Stimulated activated CD4-positive, alpha-beta T cell treated with anti-CD3 and anti-CD28 coated beads, TNF-alpha, amount 100 ng/mL, for 24 hours (primary cell): ENCODE data around the gene BRSK2.
"Not testable (repeated sequence)": the region's sequence is repeated elsewhere in the genome, so short reads cannot be mapped to it uniquely, and the experiment has no call there.

ENCODE experiments used
- DNase-seq, 3 experiments: peaks; one replicate each; pipeline ENCODE4 v3.0.0-alpha.2; 2020; ENCODE audit warnings: low read depth in 3 of 3

The BRSK2 gene

DNA sequence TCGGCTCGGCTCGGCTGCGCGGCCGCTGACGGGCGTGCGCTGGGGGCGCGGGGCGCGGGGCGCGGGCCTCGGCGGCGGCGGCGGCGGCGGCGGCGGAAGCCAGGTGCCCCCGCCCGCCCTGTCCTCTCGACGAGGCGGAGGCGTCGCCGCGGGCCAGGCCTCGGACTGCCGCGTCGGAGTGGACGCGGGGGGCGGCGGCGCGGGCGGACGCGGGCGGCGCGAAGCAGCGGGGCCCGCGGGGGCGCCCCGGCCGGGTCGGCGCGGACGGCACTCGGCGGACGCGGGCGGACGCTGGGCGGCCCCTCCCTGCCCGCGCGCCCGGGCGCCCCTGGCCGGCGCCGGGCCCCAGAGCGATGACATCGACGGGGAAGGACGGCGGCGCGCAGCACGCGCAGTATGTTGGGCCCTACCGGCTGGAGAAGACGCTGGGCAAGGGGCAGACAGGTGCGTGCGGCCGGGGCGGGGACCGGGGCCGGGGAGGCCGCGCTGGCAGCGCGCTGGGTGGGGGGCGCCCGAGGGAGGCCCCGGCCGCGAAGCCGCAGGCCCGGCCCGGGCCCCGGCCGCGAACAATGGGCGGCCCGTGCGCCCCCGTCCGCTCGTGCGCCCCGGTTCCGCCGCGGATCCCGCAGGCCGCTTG lies at the start of gene BRSK2:
Gene BRSK2 (plus strand): TSS at position 3 of the 637 bp plus-strand sequence. CDS start 351 bp downstream, at position 354.
- DNase-seq = no peak

DNA sequence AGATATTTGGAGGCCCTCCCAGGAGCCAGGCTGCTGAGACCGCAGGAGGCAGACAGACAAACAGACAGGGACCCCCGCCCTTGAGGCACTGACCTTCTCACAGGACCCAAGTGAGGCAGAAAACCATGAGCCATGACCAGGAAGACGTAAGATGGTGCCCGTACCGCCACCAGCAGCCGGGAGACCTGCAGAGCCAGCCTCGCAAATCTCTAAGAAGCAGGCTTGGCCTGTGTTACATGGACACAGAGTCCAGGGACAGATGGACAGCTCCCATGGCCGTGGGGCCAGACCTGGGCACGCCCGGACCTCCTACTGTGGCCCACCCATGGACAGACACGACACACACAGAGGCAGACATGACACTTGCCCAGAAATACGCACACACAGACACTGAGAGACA lies 49.6 kb upstream of the BRSK2 start:
- DNase-seq = no peak

DNA sequence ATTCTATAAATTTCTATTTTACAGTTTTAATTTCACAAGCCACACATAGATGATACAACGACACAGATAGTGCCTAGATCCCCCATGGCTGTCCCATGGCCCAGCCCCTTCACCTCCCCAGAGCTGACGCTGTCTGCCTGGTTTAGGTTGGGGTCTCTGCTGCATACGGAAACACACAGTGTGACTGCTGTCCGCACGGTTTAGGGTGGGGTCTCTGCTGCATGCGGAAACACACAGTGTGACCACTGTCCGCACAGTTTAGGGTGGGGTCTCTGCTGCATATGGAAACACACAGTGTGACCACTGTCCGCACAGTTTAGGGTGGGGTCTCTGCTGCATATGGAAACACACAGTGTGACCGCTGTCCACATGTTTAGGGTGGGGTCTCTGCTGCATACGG lies 48.5 kb upstream of the BRSK2 start:
- not testable (repeated sequence) for DNase-seq

DNA sequence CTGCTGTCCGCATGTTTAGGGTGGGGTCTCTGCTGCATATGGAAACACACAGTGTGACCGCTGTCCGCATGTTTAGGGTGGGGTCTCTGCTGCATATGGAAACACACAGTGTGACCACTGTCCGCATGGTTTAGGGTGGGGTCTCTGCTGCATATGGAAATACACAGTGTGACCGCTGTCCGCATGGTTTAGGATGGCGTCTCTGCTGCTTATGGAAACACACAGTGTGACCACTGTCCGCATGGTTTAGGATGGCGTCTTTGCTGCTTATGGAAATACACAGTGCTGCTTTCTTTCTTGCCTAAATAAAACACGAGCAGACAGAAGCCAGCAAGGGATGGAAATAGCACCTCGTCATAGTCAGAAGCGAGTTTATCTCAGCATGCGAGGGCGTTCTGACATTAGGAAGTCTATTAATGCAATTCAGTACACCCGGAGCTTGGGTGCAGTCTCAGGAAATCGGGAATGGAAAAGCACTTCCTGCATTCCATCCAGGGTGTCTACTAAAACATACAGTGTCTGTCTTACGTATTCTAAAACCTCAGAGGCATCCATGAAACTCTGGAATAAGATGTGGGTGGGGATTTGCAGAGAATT lies 47.7 kb upstream of the BRSK2 start:
- DNase-seq = no peak

DNA sequence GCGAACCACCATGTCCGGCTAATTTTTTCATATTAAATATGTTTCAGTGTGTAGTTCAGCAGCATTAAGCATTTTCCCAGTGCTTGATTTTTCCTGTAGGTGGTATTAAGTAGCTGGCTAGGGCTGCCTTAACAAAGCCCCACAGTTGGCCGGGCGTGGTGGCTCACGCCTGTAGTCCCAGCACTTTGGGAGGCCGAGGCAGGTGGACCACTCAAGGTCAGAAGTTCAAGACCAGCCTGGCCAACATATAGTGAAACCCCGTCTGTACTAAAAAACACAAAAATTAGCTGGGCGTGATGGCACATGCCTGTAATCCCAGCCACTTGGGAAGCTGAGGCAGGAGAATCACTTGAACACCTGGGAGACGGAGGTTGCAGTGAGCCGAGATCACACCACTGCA lies 46.8 kb upstream of the BRSK2 start:
- DNase-seq = no peak

DNA sequence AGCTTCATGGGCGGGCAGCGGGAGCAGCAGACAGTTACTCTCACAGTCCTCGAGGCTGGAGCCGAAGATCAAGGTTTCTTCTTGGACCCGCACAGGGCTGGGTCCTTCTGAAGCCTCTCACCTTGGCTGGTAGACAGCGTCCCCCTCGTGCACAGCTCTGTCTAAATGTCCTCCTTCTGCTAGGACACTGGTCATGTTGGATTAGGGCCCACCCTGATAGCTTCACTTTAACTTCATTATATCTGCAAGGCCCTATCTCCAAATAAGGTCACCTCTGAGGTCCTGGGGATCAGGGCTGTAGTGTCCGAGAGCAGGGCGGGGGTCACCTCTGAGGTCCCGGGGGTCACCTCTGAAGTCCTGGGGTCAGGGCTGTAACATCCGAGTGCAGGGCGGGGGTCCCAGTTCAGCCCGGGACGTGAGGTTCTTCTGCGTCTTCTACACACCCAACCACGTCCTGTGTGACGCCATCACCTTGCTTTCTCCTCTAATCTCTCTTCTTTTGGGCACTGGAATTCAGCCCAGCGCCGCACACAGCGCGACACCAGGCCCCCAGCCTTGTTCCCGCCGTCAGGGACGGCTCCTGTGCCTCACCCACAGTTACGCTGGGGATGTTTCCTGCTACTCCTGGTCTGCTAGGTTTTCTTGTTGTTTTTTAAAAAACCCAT lies 46.2 kb upstream of the BRSK2 start:
- DNase-seq = no peak

DNA sequence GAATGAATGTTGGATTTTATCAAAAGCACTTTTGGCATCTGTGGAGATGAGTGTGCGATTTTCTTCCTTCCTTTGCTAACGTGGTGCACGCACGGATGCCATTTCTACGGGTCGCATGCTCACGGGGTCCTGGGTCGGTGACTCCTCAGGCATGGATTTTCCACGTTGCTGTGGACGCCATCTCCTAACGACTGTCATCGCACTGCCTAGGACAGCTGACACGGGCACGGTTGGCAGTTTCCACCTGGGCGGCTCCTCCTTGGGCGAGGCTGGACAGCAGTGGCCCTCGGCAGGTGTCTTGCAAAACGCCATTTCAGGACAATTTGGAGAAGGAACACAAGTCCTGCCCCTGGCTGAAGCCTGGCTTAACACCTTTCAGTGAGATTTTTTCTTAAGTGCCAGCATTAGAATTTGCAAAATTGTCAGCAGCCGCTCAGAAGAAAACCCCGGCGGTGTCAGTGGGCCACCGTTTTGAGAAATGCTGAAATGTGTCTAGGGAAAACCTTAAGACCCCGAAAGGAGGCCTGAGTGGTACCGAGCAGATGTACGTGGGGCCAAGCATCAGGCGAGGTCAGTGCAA lies 45.6 kb upstream of the BRSK2 start:
- DNase-seq = no peak

DNA sequence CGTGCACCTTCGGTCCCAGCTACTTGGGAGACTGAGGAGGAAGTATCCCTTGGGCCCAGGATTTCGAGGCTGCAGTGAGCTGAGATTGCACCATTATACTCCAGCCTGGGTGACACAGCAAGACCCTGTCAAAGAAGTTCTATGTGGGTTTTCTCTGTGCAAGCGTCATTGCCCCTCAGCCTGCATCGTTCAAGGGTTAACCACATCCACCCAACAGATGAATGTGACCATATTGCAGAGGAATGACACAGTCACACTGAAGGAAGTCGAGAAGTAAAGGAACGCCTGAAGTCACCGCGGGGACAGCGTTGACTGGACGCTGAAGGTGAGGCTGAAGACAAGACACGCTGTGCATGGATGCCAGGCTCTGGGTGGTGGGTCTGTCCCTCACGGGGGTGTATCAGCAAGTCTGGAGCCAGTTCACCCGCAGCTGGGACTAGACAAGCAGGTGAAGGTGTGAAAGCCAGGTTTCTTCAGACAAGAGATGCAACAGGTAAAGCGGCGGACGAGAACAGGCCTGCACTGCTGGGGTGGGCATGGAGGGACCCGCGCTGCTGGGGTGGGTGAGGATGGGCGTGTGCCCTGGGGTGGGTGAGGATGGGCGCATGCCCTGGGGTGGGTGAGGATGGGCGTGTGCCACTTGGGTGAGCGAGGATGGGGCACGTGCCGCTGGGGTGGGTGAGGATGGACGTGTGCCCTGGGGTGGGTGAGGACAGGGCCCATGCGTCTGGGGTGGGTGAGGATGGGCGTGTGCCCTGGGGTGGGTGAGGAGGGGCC lies 43.8 kb upstream of the BRSK2 start:
- no peak for DNase-seq

DNA sequence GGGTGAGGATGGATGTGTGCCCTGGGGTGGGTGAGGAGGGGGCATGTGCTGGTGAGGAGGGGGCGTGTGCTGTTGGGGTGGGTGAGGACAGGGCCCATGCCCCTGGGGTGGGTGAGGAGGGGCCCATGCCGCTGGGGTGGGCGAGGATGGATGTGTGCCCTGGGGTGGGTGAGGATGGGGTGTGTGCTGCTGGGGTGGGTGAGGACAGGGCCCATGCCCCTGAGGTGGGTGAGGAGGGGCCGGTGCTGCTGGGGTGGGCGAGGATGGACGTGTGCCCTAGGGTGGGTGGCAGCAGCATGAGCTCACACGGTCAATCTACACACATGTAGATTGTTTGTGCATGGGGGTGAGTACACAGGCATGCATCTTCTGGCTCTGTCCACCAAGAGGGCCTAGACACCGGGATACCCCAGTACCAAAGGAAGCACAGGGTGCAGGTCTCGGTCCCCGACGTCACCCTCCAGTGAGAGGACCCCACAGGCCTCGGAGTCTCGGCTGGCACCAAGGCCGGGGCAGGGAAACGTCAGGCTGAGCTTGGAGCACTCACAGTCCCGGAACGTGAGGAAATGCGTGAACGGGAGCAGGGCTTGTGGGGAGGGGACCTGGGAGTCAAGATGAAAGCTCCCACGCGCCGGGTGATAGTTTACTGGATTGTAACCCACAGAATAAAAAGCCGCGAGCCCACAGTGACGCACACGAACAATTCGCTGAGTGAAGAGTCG lies 42.9 kb upstream of the BRSK2 start:
- no peak for DNase-seq

DNA sequence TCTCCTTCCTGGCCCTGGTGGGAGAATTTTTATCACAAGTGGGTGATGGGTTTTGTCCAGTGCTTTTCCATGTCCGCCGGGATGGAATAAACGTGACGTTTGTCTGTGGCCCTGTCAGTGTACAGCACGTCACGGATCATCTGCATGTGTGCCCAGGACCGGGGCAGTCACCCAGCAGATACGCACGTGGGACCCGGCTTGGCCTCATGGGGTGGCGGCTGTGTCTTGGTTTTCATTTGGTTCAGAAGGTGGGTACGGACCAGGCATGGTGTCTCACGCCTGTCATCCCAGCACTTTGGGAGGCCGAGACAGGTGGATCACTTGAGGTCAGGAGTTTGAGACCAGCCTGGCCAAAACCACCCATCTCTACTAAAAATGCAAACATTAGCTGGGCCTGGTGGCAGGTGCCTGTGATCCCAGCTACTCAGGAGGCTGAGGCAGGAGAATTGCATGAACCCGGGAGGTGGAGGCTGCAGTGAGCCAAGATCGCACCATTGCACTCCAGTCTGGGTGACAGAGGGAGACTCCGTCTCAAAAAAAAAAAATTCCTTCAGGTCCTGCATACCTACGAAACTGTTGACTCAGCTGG lies 42.2 kb upstream of the BRSK2 start:
- not testable (repeated sequence) for DNase-seq

DNA sequence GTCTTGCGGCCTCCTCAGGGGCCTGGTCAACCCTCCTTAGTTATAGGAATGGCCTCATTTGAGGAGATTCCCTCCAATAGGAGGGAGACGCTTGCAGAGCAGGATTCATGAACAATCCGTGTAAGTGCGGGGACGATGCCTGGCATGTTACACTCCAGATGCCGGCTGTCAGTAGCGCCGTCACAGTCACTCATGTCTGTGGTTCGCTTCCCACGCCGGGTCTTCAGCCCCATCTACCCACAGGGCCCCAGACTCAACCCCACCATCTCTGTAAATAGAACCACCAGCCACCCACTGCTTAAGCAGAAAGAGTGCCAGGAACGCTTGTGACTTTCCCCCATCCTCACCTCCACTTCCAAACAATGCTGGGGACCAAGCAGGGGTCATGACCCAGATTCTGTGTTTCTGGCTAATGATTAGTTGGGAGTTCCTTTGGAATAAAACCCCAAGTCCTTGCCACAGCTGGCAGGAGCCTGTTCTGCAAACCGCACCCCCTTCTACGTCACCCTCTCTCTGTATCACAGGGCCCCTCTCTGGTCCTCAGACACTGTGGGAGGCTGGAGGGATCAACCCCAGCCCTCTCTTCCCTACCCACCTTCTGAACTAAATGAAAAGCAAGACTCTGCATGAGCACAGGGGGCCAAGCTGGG lies 41.5 kb upstream of the BRSK2 start:
- no peak for DNase-seq

DNA sequence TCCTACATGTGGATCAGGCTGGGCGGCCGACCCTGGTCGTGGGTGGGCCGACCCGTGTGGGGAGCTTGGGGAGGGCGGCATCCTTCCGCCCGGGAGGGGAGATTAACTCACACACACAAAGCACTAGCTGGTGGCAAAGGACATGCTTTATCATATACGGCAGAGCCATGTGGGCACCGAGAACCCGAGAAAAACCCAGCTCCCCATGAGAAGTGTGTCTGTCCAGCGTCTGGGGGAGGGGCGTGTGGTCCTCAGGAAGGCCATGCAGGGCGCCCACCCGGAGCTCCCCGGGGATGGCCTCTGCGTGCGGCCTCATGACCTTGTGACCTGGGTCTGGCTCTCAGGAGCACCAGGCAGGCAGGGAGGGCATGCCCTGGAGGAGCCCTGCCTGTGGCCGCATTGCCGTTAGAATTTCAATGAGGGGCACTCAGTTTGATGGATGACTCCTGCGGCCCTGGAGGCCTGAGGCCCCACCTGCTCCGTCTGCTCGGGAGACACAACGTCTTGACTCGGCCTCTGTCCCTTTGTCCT lies 40.9 kb upstream of the BRSK2 start:
- DNase-seq = no peak

DNA sequence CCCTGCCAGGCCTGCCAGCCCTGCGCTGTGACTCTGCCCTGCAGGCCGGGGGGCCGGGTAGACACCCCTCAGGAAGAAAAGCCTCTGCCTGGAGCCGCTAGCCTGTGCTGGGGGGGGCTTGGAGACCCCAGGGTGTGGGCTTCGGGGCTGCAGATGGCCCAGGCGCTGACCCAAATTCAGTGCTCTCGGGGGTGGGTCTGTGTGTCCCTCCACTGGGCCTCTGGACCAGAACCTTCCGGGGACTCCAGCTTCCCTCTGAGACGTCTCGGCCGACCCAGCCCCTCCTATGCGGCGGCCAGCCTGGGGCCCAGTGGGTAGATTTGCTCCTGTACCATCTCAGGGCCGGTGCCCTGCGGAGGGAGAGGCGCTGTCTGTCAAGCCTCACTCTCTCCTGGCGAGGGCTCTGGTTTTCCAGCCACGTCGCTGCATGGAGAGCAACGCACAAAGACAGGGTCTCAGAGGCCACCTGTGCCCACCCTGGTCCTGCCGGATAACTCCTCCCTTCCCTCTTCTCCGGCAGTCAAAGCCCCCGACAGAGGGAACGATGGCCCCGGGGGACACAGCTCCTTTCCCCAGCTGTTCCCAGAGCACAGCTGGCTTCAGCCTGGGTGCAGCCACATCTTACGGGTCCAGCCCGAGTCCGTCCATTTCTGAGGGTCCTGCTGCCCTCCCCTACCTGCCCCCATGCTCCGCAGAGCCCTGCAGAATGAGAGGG lies 40.2 kb upstream of the BRSK2 start:
- no peak for DNase-seq

DNA sequence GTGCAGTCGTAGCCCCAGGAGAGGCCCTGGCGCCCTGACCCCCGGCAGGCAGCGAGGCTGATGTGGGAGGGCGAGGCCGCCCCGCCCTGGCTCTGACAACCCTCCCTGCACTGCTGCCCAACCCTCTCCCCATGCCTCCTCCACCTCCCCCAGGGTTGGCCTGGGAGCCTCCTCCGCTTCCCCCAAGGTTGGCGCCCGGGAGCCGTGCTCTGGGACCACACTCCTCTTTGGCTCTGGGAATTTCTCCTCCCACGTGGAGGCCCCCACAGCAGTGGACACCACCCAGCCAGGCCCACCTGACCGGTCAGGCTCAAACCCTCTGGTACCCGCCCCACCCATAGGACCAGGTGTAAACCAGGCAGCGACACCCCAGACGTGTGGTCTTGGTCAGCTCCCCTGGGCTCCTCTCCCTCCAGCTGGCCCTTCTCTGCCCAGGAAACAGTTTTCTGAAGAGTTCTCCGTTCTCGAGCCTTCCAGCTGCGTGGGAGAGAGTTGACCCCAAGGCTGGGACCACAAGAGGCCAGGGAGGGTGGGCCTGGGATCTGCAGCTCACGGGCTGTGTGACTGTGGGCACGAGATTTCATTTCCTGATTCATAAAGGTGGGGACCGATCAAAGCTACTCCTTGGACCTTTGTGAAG lies 39.5 kb upstream of the BRSK2 start:
- DNase-seq = no peak

DNA sequence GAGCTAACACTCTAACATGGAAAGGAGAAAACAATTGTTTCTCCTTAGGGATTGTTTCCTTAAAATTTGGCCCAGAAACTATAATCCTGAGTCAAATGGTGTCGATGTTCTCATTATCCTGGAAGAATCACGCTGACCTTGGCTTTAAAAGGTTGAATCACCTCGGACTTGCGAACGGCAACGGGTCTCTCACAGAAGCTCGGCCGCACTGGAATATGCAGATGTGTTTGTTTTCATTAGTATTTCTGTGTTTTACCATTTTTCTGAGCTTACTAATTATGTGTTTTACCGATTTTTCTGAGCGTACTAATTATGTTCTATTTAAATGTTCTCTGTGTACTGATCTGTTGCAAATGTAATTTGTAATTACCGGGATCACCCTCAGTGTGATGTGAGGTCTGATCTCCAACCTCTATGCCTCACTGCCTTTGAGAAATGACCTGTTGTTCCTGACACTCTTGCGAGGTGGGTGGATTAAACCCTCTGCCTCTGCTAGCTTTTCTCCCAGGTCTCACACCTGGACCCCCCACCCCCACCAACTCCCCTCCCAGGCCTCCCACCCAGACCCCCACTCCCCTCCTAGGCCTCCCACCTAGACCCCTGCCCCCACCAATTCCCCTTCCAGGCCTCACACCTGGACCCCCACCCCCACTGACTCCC lies 38.3 kb upstream of the BRSK2 start:
- peak in 1 of 3 experiments; percentile 6 for DNase-seq

DNA sequence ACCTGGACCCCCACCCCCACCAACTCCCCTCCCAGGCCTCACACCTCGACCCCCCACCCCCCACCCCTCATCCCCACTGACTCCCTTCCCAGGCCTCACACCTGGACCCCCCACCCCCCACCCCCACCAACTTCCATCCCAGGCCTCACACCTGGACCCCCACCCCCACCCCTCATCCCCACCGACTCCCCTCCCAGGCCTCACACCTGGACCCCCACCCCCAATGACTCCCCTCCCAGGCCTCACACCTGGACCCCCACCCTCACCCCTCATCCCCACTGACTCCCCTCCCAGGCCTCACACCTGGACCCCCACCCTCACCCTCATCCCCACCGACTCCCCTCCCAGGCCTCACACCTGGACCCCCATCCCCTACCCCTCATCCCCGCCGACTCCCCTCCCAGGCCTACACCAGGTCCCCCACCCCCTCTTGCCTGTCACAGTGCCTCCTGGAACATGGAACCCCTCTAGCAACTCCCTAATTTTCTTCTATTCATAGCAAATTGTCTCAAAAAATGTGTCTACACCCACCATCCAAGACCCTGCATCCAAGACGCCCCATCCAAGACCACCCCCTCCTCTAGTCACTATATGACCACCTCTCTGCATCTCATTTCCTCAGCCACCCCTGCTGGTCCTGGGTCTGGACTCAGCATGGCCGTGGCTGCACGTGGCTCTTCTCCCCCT lies 36.9 kb upstream of the BRSK2 start:
- DNase-seq = no peak

DNA sequence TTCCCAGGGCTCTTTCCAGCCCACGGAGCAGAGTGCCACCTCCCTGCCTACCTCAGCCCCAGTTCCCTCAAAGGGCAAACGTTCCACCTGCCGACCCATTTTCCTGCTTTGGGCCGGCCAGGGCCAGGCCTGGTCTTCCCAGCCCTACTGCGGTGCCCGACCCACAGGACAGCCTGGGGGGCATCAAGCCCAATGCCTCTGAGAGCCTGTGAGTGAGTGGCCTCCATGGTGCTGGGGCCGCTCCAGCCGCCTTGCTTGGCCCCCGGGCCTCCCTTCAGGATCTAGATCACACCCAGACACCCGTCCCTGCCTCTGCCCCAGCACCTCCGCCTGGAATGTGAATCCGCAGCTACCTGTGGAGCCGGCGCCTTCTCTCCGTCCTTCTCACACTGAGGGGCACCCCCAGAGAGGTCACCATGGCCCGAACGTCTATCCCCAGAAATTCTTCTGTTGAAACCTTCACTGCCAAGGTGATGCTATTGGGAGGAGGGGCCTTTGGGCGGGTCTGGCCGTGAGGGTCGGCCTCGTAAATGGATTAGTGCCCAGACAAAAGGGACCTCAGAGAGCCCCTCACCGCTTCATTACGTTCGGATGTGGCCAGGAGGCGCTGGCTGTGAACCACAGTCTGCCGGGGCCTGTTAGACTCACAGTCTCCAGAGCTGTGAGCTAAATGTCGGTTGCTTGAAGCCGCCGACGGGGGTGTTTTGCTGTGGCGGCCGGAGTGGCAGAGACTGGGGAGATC lies 36.2 kb upstream of the BRSK2 start:
- no peak for DNase-seq
